GM12874 (cell line): ENCODE data around the gene USP30.

Experiments used
- CTCF ChIP-seq: IDR thresholded peaks from 2 replicates; pipeline ENCODE4 v1.5.1; 2011; ENCODE audit warnings: low read depth, mild to moderate bottlenecking, control low read depth, low read length, moderate library complexity; ENCODE audit not compliant: insufficient read depth

USP30 gene

GRCh38 chr12:109058773-109059172 is 6.4 kb downstream of the USP30 start:
- no peak for TF ChIP-seq CTCF

DNA sequence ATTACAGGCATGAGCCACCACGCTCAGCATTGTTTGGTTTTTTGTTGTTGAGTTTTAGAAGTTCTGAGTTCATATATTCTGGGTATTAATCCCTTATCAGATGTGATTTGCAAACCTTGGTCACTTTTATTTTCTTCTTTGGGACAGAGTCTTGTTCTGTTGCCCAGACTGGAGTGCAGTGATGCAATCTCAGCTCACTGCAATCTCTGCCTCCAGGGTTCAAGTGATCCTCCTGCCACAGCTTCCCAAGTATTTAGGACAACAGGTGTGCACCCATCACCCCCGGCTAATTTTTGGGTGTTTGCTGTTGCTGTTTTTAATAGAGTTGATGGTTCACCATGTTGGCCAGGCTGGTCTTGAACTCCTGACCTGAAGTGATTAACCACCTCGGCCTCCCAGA is 11.8 kb downstream of the USP30 start:
- no peak for TF ChIP-seq CTCF

DNA sequence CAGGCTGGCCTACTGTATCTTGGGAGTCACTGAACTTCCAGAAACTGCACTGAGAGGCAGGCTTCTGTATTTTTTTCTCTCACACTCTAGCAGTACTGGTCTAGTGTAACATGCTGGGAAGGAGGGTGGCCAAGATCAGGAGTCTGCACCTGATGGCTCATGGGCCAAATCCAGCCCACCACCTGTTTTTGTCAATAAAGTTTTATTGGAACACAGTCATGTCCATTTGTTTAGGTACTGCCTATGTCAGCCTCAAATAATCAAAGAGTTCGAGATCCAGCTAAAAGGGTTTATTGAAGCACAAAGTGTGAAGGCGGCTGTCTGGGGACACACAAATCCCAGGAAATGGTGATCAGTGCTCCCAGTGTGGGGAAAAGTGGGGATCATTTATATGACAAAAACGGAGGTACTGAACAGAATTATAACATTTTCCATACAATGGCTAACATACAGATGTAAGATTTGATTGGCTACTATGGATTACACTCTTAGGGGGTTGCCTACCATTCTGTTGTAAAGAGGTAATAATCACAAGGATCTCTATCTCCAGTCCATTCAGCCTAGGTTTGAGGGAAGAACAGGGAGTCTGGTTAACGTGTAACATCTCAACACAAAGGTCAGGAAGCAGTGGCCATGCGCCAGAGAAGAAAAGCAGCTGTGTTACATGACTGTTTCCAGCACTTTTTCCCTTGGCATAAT is 12.9 kb downstream of the USP30 start:
- TF ChIP-seq CTCF, result no peak

DNA sequence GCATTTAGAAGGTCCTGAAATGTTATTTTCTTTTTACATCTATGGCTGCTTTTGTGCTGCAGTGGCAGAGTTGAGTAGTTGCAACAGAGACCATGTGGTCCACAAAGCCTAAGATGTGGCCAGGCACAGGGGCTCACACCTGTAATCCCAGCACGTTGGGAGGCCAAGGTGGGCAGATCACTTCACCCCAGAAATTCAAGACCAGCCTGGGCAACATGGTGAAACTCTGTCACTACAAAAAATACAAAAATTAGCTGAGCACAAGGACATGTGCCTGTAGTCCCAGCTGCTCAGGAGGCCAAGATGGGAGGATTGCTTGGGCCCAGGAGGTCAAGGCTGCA is 13.4 kb downstream of the USP30 start:
- TF ChIP-seq CTCF, result no peak

DNA sequence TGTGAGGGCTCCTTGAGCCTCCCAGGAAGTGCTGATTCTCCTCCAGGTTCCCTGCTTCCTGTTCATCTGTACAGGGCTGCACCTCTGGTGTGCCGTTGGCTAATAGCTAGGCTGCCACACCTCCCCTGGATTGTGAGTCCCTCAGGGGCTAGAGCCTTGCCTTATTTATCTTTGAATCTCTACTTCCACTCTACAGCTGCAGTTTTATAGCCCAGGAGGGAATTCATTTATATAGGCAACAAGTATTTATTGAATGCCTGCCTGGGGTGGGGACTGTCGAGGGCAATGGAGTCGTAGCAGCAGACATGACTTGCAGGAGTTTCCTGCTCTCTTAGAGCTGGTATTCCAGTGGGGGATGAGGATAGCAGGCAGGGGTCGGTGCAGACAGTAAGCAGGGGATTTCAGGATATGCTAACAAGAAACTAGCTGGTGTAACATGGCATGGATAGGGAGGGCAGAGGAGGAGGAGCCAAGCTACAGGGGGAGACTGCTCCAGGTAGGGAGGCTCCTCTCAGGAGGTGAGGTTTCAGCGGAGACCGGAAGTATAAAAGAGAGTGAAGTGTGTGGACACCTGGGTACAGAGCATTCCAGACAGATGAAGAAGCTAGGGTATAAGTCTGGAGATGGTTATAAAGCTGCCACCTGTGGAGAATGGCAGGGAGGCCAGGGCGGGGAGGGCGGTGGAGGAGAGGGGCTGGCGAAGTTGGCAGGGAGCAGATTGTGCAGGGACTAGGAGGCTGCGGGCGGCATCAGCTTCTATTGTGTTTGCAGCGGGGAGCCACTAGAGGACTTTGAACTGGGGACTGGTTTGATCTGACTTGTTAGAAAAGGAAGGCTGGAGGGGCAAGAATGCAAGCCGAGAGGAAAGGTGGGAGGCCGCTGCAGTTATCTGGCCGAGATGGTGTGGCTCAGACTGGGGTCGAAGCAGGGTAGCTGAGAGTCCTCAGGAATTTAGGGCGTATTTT is 17.2 kb downstream of the USP30 start:
- no peak for TF ChIP-seq CTCF

- TF ChIP-seq CTCF, result no peak
These were observed 22.5 kb downstream of the USP30 start for GRCh38 chr12:109074866-109075265.

DNA sequence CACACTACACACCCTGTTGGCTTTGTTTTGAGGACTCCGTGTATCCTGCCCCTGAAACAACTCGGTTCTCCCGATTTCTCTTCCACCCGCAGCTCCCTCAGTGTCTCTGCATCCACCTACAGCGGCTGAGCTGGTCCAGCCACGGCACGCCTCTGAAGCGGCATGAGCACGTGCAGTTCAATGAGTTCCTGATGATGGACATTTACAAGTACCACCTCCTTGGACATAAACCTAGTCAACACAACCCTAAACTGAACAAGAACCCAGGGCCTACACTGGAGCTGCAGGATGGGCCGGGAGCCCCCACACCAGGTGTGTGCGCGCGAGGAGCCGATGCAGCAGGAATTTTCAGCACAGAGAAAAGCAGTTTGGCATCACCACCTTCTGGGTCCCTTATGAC is 30.4 kb downstream of the USP30 start:
- TF ChIP-seq CTCF, result no peak
